Ishikawa (cell line): ENCODE results near the gene FIS1.

Source experiments
- CEBPB ChIP-seq: IDR thresholded peaks from 2 replicates; pipeline ENCODE4 v1.6.1; 2012
- CREB1 ChIP-seq: IDR thresholded peaks from 2 replicates; pipeline ENCODE4 v1.6.1; 2012; ENCODE audit warnings: low read depth
- EGR1 ChIP-seq: IDR thresholded peaks from 2 replicates; pipeline ENCODE4 v1.6.1; 2012
- EP300 ChIP-seq: IDR thresholded peaks from 2 replicates; pipeline ENCODE4 v1.6.1; 2012; ENCODE audit warnings: borderline replicate concordance
- FOXM1 ChIP-seq: IDR thresholded peaks from 2 replicates; pipeline ENCODE4 v1.6.1; 2012; ENCODE audit warnings: low read depth, borderline replicate concordance
- RAD21 ChIP-seq: IDR thresholded peaks from 2 replicates; pipeline ENCODE4 v1.6.1; 2012; ENCODE audit warnings: low read depth
- ZBTB7A ChIP-seq: IDR thresholded peaks from 2 replicates; pipeline ENCODE4 v1.6.1; 2012; ENCODE audit warnings: low read depth
- TF ChIP-seq, protein P1 (sequence below): IDR thresholded peaks from 2 replicates; pipeline ENCODE4 v1.6.1; 2012; ENCODE audit warnings: low read depth, mild to moderate bottlenecking
- TF ChIP-seq, protein P2 (sequence below): IDR thresholded peaks from 2 replicates; pipeline ENCODE4 v1.6.1; 2012

DNA sequence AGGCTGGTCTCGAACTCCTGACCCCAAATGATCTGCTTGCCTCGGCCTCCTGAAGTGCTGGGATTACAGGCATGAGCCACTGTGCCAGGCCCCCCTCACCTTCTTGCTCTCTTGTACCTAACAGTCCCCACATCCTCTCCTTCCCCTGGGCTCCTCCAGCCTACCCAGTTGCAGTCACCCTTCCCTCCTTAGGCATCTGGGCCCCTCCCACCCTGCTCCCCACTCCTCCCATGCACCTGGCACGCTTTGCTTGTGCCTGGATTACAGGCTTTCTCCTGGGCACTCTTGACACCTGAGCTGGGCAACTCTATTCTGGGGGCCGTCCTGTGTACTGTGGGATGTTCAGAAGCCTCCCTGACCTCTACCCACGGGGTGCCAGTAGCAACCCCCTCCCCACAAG, 10.2 kb downstream of the FIS1 start:
- TF ChIP-seq FOXM1 (no peak), ZBTB7A (no peak), RAD21 (no peak), CEBPB (no peak), CREB1 (no peak), EGR1 (no peak), EP300 (no peak)
- TF ChIP-seq, protein P1, sequence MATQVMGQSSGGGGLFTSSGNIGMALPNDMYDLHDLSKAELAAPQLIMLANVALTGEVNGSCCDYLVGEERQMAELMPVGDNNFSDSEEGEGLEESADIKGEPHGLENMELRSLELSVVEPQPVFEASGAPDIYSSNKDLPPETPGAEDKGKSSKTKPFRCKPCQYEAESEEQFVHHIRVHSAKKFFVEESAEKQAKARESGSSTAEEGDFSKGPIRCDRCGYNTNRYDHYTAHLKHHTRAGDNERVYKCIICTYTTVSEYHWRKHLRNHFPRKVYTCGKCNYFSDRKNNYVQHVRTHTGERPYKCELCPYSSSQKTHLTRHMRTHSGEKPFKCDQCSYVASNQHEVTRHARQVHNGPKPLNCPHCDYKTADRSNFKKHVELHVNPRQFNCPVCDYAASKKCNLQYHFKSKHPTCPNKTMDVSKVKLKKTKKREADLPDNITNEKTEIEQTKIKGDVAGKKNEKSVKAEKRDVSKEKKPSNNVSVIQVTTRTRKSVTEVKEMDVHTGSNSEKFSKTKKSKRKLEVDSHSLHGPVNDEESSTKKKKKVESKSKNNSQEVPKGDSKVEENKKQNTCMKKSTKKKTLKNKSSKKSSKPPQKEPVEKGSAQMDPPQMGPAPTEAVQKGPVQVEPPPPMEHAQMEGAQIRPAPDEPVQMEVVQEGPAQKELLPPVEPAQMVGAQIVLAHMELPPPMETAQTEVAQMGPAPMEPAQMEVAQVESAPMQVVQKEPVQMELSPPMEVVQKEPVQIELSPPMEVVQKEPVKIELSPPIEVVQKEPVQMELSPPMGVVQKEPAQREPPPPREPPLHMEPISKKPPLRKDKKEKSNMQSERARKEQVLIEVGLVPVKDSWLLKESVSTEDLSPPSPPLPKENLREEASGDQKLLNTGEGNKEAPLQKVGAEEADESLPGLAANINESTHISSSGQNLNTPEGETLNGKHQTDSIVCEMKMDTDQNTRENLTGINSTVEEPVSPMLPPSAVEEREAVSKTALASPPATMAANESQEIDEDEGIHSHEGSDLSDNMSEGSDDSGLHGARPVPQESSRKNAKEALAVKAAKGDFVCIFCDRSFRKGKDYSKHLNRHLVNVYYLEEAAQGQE = no peak
- TF ChIP-seq, protein P2, sequence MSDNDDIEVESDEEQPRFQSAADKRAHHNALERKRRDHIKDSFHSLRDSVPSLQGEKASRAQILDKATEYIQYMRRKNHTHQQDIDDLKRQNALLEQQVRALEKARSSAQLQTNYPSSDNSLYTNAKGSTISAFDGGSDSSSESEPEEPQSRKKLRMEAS = no peak
